Right lobe of liver (tissue), 4 donors: ENCODE data around the gene PCSK6.

ENCODE experiments used
- CTCF ChIP-seq, 4 donors: fragments of 200-600 bp in 3 of 4; fragments of 450-650 bp in 1 of 4; IDR thresholded peaks; one replicate each; pipeline versions ENCODE4 v1.5.1 to v1.8.0; 2016 to 2022; ENCODE audit warnings: antibody characterized with exemption in 4 of 4, mild to moderate bottlenecking in 2 of 4
- POLR2A ChIP-seq: fragments of 450-650 bp; IDR thresholded peaks from one replicate; pipeline ENCODE4 v1.6.1; 2017; ENCODE audit warnings: antibody characterized with exemption, mild to moderate bottlenecking
- donor health status: DM: no; HTN: no; CAD: no.
- donor health status: DM: no; HTN: no; CAD: no.
- donor health status: DM: no; HTN: yes; CAD: no.

DNA sequence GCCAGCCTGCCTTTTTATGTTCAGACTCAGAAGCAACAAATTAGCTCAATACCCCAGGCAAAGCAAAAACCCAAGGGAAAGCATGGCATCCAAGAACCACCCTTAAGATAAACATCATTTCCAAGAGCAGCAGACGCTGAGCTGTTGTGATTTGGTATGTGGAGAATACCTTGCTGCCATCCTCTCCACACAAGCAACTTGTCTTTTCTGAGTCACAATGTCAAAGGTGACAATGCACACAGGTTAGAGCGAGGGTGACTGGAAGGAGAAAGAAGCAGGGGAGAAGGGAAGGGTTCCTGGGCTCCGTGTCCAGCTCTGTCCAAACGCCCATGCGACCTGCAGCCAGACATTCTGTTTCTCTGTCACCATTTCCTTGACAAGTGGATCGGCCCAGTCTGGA lies 6.0 kb downstream of the PCSK6 start:
- no peak for TF ChIP-seq CTCF (IDR thresholded peaks at IDR 0.05)
- no peak for TF ChIP-seq POLR2A
